GM18868 (cell line): Measurements from ENCODE around the gene LRP8.

Experiments used
- ATAC-seq: cut with Tn5 transposase; IDR thresholded peaks from one replicate; pipeline ENCODE4 v1.9.1; 2021; ENCODE audit warnings: mild to moderate bottlenecking, moderate library complexity; ENCODE audit not compliant: unreplicated experiment

Gene LRP8

DNA sequence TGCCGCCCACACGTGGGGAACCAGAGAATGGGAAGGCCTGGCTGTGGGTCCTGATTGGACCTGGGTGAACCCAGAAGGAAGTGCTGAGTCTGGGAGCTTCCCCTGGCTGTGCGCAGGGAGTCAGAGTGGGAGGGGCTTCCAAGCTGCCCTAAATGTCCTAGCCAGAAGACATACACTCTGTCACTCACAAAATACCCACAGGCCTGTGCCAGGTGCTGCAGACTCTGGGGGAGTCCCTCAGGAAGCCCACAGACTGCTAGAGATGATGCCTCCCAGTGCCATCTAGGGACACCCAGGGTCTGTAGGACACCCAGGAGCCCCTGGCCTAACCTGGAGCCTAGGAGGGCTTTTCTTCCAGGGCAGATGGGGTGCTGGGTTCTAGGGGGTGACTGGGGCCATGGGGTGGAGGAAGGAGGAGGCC, 33.7 kb upstream of the LRP8 start:
- no peak for ATAC-seq

DNA sequence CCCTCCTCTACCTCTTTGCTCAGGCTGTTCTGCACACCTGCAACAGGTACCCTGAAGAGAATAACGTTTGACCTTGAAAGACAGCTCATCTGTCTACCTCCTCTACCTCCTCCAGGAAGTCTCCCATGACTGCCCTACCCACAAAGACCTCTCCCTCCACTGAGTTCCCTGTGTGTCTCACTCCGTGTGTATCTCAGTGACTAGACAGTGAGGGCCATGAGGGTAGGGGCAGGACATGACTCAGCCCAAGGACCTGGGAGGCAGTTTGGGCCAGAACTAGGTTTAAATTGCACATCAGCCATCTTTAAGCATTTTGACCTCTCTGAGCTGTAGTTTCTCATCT, 32.0 kb upstream of the LRP8 start:
- no peak for ATAC-seq

DNA sequence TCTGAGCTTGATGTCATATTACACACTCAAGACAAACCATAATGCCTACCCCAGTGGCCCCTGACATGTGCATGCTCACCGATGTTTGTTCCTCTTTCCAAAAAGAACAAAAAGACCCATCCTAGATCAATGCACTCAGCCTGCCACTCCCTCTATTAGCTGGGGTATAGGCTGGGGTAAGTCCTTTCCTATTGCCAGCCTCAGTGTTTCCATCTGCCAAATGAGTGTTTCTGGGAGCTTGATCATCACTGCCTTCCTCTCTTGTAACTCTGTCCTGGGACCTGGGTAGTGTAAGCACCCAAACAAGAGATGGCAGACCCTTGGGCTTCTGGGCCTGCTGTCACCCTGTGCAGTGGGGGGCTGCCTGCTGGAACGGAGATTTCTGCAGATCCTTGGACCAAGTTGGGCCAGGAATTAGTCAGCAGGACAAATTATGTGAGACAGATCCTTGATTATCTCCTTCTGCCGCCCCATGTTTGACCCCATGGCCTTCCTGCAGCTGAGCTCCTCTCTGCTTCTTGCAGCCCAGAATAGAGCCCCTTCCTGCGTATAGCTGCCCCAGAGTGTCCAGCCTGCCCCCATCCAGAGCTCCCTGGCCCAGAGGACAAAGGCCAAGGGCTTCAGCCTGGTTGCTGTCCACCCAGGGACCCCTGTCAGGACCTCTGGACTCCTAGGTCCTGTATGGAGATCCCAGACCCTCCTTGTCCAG, 31.5 kb upstream of the LRP8 start:
- ATAC-seq = no peak

DNA sequence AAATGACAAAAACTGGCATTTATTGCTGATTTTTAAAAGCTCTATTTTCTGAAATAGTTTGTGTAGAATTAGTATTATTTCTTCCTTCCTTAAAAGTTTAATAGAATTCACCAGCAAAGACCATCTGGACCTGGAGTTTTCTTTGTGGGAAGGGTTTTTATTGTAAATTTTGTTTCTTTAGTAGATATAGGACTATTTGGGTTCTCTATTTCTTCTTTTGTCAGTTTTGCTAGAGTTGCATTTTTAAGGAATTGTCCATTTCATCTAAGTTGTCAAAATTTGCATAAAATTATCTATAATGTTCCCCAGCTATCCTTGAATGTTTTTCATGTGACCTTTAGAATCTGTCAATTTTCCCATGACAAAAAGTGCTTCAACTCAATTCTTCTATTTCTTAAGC, 28.8 kb upstream of the LRP8 start:
- no peak for ATAC-seq

DNA sequence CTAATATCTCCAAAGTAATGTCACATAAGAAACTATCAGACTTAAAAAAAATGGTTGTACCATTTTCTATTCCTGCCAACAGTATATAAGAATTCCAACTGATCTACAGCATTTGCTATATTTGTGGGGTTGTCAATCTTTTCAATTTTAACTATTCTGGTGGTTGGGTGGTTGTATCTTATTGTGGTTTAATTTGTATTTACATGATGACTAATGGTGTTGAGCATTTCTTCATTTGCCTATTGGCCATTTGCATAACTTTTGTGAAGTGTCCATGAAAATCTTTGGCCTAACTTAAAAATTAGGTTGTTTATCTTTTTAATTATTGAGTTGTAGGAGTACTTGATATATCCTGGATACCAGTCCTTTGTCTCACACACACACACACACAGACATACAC, 26.2 kb upstream of the LRP8 start:
- no peak for ATAC-seq

DNA sequence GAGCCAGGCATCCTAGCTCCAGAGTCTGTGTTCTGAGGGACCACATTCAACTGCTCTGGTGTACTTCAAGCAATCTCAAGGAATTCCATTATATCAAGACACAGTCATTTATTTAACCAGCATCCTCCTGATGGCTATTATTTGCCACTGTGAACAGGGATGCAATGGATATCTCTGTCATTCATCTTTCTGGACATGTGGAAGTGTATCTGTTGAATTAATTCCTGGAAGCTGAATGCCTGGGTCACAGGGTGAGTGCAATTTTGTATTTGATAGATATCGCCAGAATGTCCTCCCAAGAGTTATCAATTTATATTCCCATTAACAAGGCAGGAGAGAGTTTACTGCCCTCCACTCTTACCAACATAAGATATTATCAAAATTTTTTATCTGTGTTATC, 24.7 kb upstream of the LRP8 start:
- ATAC-seq = no peak

DNA sequence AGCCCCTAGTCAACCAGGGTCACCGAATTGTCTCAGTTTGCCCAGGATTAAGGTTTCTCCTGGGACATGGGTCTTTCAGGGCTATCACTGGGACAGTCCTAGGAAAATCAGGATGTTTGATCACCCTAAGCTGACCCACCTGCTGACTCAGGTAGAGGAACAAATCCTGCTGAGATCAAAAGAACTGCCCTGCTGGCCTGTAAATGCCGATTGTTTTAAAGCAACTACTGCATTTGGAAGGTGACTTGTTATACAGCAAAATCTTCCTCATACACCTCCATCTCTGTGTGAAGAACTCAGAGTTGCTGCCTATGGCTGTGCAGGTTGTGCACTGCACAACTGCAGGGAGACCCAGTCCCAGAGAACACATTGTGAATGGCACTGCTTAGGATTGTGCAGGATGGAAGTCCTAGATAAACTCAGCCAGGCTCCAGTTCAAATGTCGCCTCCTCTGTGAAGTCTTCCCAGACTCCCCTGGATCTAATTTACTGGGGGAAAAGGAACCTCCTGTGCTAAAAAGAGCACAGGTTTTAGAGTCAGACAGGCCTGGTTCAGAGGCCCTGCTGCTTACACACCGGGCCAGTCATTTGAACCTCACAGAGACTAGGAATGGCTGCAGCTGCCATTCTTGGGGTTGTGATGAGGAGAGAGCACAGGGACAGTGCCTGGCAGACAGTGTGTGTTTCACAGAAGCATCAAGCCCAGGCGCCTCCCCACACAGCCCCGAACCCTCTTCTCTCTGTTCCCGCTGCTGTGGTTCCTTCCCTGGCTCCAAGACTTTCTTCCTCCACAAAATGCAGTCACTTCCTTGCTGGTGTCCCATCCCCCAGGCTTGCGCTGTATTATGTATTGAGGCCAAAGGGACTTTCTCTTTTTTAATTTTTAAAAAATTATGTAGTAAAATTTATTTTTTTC, 23.2 kb upstream of the LRP8 start:
- no peak for ATAC-seq

DNA sequence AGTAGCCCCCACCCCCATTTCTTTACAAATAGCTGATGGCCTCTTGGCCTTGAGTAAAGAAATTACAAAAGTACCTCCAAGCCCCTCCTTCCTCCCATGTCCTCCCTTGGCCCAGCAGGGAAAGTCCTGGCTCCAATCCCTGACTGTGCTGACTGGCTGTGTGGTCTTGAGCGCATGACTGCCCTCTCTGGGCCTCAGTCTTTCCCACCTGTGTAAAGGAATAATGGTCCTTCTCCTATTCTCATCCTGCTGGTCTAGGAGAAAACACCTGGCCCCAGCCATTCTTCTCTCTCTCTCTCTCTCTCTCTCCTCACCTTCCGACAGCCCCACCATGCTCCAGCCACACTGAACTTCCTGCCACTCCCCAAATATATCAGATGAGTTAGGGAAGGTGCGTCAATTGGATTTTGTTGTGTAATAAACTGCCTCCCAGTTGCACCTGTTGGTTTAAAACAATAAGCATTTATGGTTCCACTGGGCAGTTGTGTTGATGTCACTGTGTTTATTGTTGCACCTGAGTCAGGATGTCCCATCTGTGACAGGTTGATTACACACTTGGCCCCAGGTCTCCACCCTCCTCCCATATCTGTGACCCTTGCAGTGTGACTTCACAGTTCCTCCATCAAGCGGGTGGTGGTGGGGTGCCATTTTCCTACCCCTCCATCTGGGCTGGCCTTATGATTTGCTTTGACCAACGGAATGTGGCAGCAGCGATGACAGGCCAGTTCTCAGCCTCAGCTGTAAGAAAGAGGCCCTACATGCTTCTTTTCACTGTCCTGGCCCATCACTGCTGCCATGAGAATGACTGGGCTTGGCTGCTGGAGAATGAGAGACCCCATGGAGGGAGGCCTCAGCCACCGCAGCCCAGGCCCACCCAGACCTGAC, 22.3 kb upstream of the LRP8 start:
- ATAC-seq = no peak

DNA sequence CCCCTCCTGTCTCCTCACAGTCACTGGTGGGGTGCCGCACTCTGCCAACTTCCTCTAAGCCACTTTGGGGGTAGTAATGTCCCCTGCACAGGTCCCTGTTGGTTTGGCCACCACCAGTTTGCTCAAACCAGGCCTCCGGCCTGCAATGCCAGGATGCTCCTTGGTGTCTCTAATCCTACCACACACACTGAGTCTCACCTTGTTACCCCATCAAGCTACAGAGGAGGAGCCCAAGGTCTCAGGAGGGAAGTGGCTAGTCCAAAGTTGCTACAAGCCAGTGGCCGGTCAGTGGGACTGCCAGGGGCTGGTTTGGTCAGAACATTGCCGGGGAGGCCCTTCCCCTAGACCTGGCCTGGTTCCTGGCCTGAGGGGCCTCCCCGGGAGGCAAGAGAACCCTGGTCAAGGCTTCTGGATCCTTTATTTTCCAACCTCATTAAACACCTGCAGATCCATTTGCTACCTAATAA, 21.5 kb upstream of the LRP8 start:
- ATAC-seq = no peak

DNA sequence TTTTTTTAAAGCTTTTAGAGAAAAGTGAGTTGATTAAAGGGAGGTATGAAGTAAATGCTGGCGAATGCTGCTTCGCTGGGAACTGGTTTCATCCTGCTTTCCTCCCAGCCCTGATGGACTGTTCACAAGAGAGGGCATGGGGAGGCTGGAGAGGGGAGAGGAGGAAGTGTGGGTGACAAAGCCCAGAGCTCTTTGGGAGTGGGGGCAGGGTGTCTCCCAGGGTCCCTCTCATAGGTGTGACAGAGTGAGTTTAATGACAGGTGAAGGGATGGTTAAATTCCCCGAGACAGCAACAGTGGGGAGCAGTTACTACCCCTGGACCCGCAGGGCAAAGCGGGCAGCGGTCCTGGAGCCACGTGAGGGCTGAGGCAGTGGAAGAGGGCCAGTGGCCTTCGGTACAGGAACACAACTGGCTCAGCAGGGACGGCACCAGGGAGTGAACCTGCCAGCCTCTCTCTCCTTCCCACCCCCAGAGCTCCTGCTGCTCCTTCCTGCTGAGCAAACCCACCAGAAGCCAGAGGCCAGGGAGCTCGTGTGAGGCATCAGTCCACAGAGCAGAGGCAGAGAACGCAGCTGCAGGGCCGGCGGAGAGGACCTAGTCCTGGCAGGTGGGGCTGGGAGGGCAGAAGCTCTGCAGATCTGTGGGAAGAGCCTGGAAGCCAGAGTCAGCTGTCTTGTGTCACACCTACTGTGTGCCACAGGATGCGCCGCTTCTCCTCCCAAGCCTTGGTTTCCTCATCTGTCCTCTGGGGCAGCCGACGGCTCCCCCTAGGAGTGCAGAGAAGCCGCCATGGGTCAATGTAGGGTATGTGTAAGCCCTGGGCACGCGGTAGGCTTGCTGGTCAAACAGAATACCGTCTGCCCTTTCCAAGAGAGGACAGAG, 20.9 kb upstream of the LRP8 start:
- no peak for ATAC-seq

DNA sequence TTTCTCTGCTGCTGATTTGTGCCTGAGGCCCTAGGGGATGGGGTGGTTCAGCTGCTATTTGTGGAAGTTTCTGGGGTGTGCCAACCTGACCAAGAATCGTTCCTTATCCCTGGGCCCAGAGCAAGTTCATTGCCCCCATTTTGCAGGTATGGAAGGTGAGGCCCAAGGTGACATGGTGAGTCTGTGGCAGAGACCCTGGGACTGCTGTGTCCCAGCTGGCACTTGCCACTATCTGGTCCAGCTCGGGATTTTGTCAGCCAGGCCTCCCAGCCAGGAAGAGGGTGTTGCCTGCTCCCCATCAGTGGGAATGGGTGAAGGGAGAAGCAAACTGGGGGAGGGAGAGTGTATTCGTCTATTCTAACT, 18.9 kb upstream of the LRP8 start:
- no peak for ATAC-seq

DNA sequence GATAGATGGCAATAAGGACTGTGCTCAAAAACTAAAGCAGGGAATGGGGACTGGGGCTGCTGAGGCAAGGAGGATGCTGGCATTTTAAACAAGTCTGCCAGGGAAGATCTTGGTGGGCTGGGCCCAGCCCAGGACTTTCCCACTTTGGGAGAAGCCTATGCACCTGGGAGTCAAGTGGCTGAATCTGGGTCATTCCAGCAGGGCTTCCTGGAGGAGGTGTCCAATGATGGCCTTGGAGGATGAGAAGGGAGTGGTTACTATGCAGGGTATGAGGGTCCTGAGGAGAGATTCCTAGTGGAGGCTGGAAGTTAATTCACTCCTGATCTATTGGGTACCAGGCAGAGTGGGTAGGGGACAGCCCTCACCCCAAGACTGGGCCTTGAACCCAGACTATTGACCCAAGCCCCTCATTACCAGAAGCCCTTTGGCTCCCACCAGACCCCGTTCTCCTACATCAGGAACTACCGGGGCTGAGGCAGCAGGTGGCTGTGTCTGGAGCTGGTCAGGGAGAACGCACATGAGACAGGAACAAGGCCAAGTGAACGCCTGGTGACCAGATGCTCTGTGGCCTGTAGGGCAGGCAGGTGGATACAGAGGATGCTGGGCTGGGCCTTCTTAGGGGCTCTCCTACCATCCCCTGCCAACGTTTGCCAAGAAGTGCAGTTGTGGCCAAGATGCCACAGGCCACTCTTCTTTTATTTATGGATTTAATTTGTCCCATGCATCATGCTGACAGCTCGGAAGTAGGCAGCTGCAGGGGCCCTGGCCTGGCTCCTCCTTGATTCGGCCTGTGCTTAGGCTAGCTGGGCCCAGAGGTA, 18.3 kb upstream of the LRP8 start:
- no peak for ATAC-seq

DNA sequence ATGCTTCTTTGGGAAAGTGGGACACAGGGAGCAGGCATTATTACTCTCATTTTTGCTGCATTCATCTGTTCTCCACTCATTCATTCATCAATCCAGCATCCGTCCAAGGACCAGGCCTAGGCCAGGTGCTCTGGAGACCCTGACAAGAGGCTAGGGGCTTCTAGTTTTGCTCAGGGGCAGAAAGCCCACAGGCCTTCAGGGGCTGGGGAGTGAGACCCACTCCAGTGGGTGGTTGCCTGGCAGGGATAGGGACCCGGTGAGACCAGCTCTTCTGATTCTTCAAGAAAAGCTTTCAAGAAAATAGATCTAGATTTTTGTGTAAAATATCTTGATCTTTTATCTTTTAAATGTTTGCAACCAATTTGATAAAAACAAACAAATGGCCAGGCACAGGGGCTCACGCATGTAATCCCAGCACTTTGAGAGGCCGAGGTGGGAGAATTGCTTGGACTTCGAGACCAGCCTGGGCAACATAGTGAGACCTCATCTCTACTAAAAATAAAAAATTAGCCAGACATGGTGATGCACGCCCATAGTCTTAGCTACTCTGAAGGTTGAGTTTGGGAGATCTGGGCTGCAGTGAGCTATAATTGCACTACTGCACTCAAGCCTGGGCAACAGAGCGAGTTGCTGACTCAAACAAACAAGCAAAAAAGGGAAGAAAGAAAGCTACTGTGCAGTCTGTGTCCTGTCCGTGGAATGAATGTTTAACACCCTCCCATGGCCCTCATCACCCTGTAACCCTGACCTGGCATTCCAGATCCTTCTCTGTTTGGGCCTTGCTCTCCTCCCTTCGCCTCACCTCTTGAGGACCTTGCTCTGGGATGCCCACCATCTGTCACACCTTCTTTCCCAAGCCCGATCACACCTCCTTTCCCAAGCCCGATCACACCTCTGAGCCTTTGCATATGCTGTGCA, 17.3 kb upstream of the LRP8 start:
- peak; percentile 96 for ATAC-seq

DNA sequence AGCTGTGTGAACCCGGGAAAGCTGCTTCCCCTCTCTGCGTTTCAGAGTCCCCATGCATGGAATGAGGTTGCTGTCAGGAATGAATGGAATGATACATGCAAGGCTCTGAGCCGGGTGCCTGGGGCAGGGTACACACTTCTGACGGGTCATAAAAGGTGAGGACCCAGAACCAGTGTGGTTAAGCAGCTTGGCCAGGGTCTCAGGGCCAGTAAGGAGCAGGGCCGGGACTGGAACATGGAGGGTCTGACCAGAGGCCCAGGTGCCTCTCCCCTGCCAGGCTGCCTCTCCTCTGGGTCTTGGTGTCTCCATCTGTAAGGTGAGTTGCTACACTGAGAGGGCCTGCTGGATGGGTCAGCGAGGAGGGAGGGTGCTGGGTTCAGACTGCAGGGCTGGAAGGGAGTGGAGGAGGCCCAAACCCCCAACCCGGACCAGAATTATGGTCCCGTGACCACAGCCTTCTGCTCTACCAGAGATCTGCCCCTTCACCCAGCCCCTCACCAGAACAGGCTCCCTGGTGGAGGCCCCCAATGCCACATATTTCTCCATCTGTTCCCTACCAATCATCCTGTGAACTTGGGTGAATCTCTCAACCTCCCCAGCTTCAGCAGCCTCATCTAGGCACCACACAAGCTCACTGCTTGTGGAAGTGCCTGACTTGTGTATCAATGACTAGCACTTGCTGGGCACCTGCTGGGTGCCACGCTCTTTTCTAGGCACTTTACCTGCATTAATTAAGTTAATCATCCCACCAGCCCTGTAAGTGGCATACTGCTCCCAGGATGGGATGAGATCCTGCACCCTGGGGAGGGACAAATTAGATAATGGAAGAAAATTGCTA, 16.2 kb upstream of the LRP8 start:
- no peak for ATAC-seq

DNA sequence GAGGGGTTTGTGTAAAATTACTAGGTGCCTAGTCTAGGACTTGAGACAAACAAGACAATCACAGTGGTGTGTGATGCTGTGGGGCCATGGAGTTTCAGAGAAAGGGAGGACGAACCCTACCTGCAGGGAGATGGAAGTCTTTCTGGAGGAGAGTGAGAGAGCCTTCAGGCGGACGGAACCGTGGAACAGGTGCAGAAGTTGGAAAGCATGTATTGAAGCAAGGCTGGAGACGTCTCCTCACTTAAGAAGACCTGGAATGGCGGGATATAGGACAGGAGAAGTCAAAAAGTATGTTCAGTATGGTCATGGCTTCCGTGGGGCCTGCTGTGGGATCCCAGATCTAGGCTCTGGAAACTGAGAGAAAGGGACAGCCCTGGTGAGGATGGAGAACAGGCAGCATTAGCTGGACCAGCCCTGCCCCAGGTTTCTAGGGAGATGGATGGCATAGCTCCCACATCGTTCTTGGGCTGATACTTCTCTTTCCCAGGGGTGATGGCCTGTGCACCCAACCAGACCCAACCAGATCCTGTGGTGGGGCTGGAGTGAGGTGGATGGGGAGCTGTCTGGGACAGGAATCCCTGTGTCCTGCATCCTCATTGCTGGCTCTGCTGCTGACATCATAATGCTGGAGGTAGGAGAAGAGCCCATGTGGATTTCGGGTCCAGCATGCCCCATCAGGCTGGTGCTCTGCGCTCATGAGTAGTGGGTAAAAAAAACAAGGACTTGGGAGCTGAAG, 15.0 kb upstream of the LRP8 start:
- ATAC-seq = no peak

DNA sequence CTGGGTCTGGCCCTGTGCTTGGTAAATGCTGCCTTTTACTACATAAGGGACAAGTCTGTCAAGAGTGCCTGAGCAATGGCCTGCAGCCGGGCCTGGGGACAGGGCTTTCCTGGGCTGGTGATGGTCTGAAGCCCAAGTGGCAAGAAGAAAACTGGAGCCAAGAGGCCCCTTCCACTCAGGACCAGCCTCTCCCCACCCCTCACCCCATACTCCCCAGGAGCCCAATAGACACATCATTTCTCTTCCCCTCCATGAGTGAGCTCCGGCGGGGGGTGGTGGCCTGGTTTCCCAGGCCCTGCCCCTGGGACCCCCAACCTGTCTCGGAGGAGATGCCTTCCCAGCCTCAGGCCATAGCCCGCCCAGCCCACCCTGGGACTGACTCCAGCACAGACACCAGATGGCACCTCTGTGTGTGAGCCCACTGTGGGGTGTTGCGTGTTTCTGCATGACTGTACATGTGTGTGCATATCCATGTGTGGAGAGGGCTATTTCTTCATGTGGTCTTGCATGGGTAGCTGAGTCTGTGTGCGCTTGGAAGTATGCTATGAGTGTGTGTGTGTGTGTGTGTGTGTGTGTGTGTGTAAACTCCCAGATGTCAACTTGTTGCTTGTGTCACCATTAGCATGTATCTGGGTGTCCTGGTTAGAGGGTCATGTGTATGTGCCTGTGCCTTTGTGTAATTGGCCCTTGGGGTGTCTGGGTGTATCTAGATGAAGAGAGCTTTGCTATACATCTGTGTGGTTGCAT, 14.3 kb upstream of the LRP8 start:
- ATAC-seq = no peak
